Measurements from ENCODE around the gene HNRNPD. TPM values are rescaled to one million over a fixed set of nuclear protein-coding genes. Genes with fewer than 3 reads are reported as not detected.
"Not testable (repeated sequence)": the region's sequence is repeated elsewhere in the genome, so short reads cannot be mapped to it uniquely, and the experiment has no call there.

The HNRNPD gene
- total RNA-seq, 1 experiment from 2014 or later = 580 TPM

DNA sequence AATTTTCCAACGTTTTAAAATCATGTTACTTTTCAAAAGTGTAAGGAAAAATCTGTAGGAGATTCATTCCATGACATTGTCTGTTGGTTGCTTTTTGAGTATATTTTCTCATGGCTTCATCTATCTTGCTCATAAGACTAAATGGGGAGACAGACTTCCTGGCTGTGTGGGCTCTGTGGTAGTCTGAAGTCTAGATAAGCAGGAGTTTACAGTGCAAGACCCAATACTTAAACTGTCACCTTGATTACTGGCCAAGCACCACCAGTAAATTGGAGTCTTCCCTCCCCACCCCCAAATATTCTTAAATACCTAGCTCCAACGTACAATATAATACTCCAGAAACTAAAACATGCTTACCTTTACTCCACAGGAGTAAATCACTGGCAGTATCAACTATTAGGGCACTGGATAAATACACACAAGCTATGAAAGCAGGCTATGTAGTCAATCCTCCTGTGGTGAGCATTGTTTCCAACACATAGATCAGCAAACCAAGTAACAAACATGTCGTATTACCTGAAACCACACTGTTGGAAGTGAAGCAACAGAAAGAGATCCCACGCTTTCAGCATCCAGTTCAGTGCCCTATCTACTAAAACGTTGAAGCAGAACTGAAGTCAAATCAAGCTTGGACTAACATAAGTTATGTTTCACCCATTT lies 6.2 kb downstream of the HNRNPD start (continued):
- TF ChIP-seq, protein P1, sequence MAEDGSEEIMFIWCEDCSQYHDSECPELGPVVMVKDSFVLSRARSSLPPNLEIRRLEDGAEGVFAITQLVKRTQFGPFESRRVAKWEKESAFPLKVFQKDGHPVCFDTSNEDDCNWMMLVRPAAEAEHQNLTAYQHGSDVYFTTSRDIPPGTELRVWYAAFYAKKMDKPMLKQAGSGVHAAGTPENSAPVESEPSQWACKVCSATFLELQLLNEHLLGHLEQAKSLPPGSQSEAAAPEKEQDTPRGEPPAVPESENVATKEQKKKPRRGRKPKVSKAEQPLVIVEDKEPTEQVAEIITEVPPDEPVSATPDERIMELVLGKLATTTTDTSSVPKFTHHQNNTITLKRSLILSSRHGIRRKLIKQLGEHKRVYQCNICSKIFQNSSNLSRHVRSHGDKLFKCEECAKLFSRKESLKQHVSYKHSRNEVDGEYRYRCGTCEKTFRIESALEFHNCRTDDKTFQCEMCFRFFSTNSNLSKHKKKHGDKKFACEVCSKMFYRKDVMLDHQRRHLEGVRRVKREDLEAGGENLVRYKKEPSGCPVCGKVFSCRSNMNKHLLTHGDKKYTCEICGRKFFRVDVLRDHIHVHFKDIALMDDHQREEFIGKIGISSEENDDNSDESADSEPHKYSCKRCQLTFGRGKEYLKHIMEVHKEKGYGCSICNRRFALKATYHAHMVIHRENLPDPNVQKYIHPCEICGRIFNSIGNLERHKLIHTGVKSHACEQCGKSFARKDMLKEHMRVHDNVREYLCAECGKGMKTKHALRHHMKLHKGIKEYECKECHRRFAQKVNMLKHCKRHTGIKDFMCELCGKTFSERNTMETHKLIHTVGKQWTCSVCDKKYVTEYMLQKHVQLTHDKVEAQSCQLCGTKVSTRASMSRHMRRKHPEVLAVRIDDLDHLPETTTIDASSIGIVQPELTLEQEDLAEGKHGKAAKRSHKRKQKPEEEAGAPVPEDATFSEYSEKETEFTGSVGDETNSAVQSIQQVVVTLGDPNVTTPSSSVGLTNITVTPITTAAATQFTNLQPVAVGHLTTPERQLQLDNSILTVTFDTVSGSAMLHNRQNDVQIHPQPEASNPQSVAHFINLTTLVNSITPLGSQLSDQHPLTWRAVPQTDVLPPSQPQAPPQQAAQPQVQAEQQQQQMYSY (CRISPR knock-in tag; IDR thresholded peaks at IDR 0.05) = no peak
- no peak for TF ChIP-seq TCF7 (CRISPR knock-in tag; IDR thresholded peaks at IDR 0.05; ENCODE audit: low read depth)
- TF ChIP-seq, protein P2, sequence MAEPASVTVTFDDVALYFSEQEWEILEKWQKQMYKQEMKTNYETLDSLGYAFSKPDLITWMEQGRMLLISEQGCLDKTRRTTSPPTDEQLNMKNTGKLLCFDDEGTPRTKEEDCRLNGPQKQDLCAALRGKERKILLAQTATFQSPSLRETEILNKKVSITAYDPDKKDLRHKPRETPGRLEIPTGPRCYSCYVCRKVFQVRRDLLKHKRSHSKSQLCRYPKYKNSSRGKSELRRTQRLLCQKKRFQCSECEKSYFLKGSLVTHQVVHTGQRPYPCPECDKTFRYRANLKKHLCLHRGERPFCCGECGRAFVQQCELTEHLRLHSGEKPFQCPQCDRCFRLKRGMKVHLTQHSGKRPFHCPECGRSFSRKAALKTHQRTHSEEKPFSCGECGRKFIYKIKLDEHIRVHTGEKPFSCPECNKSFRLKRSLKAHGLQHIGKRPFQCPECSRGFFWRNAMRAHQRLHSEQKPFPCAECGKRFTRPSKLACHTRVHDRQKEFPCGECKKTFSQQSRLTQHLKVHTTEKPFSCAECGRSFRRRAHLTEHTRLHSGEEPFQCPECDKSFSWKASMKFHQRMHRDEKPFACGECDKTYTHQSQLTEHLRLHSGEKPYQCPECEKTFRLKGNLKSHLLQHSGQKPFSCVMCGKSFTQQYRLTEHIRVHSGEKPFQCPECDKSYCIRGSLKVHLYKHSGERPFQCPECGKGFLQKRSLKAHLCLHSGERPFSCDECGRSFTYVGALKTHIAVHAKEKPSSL (CRISPR knock-in tag; conservative IDR thresholded peaks at IDR 0.05) = no peak
- TF ChIP-seq, protein P3, sequence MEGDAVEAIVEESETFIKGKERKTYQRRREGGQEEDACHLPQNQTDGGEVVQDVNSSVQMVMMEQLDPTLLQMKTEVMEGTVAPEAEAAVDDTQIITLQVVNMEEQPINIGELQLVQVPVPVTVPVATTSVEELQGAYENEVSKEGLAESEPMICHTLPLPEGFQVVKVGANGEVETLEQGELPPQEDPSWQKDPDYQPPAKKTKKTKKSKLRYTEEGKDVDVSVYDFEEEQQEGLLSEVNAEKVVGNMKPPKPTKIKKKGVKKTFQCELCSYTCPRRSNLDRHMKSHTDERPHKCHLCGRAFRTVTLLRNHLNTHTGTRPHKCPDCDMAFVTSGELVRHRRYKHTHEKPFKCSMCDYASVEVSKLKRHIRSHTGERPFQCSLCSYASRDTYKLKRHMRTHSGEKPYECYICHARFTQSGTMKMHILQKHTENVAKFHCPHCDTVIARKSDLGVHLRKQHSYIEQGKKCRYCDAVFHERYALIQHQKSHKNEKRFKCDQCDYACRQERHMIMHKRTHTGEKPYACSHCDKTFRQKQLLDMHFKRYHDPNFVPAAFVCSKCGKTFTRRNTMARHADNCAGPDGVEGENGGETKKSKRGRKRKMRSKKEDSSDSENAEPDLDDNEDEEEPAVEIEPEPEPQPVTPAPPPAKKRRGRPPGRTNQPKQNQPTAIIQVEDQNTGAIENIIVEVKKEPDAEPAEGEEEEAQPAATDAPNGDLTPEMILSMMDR (IDR thresholded peaks at IDR 0.05) = no peak
- TF ChIP-seq GABPB1 (CRISPR knock-in tag; IDR thresholded peaks at IDR 0.05) = no peak
- TF ChIP-seq, protein P4, sequence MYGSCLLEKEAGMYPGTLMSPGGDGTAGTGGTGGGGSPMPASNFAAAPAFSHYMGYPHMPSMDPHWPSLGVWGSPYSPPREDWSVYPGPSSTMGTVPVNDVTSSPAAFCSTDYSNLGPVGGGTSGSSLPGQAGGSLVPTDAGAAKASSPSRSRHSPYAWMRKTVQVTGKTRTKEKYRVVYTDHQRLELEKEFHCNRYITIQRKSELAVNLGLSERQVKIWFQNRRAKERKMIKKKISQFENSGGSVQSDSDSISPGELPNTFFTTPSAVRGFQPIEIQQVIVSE (CRISPR knock-in tag; IDR thresholded peaks at IDR 0.05; ENCODE audit: borderline replicate concordance) = no peak
- TF ChIP-seq, protein P5, sequence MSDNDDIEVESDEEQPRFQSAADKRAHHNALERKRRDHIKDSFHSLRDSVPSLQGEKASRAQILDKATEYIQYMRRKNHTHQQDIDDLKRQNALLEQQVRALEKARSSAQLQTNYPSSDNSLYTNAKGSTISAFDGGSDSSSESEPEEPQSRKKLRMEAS (CRISPR knock-in tag; IDR thresholded peaks at IDR 0.05) = no peak
- no peak for TF ChIP-seq ETV6 (CRISPR knock-in tag; IDR thresholded peaks at IDR 0.05)
- TF ChIP-seq TEAD1 (CRISPR knock-in tag; IDR thresholded peaks at IDR 0.05) = no peak
- no peak for TF ChIP-seq IRF2 (CRISPR knock-in tag; IDR thresholded peaks at IDR 0.05; ENCODE audit: borderline replicate concordance, low read depth)
- TF ChIP-seq, protein P6, sequence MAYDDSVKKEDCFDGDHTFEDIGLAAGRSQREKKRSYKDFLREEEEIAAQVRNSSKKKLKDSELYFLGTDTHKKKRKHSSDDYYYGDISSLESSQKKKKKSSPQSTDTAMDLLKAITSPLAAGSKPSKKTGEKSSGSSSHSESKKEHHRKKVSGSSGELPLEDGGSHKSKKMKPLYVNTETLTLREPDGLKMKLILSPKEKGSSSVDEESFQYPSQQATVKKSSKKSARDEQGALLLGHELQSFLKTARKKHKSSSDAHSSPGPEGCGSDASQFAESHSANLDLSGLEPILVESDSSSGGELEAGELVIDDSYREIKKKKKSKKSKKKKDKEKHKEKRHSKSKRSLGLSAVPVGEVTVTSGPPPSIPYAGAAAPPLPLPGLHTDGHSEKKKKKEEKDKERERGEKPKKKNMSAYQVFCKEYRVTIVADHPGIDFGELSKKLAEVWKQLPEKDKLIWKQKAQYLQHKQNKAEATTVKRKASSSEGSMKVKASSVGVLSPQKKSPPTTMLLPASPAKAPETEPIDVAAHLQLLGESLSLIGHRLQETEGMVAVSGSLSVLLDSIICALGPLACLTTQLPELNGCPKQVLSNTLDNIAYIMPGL (CRISPR knock-in tag; IDR thresholded peaks at IDR 0.05) = no peak

DNA sequence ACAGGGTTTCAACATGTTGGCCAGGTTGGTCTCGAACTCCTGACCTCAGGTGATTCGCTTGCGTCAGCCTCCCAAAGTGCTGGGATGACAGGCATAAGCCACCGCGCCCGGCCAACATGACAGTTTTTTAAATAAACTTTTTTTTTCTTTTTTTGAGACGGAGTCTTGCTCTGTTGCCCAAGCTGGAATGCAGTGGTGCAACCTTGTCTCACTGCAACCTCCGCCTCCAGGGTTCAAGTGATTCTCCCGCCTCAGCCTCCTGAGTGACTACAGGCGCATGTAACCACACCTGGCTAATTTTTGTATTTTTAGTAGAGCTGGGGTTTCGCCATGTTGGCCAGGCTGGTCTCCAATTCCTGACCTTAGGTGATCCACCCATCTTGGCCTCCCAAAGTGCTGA lies 7.4 kb downstream of the HNRNPD start:
- peak overlapping the region; percentile 25 for H3K4me3 Mint-ChIP-seq

More for the DNA sequence above, 7.4 kb downstream of the HNRNPD start:
- CTCF ChIA-PET = interaction anchor here (1.3 kb wide), 1 partner anchor 82 kb away, joined by 6 read pairs; no protein-coding TSS in a partner anchor
- not testable (repeated sequence) for H3K27me3 Mint-ChIP-seq (ENCODE audit: low read depth); H3K27ac Mint-ChIP-seq; H3K9me3 Mint-ChIP-seq; ATAC-seq; DNase-seq (ENCODE audit: low spot score)
- POLR2A ChIA-PET = interaction anchor here (0.6 to 2.3 kb wide), 2 partner anchors 62 to 113 kb away, joined by 5 to 8 read pairs; no protein-coding TSS in a partner anchor
- H3K4me1 Mint-ChIP-seq = peaks cover 80% of the 10 kb centered on the region
- H3K36me3 Mint-ChIP-seq = peaks cover 48% of the 10 kb centered on the region

Data from WTC11 (cell line).